Measurements from ENCODE around the gene ZDHHC9. TPM values are rescaled to one million over a fixed set of nuclear protein-coding genes. Genes with fewer than 3 reads are reported as not detected.

Gene ZDHHC9
- total and polyA plus RNA-seq, 5 donors from 2014 or later: 2.4 to 6.2 (median 4.1) TPM

DNA sequence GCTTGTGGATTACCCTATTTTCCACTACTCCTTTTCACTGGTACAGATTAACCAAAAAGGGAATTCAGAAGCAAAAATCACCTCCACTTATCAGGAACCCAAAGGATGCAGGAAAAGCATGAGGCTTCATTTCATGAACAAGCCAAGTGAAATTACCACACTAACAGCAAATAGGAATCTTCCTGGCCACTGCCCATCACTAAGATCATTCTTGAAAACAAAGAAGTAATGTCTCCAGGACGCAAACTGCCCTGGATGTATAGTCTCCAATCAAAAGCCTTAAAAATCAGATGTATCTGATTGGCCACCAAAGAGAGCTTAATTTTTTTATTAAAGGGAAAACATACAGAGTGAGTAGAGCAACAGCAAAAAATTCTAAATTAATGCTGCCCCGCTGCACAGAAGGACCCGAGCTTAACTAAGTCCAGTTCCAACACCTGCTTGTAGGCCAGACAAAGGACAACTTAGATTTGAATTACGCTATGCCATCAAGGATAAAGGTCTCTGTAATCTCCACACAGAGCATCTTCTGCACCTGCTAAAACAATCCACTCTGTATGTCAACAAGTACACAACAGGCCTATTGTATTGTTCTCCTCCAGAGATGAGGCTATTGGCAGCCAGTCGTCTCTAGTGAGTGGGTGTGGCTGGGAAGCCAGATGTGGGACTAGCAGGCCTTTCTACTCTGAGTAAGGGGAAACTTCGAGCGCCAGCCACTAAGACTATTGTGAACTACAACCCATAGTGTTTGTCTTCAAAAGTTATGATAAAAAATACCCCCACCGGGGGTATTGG is 12.4 kb downstream of the ZDHHC9 start:
- no peak for ATAC-seq (ENCODE audit: low read depth in 2 of 2)
- Histone ChIP-seq H3K4me1 (ENCODE audit: control insufficient read depth, insufficient read depth, low read length, poor library complexity, severe bottlenecking) (peaks cover 3% of the 10 kb centered on the region), H3K4me3 (ENCODE audit: low read depth, low read length) (no peak overlapping the region), H3K9me3 (ENCODE audit: control insufficient read depth in 2 of 2, low read length in 2 of 2) (no peaks in the 10 kb centered on the region), H3K27ac (ENCODE audit: insufficient read depth, low read length, poor library complexity, severe bottlenecking) (no peak overlapping the region), H3K36me3 (ENCODE audit: control insufficient read depth, insufficient read depth, low read length) (no peaks in the 10 kb centered on the region), H3K27me3 (ENCODE audit: control insufficient read depth, insufficient read depth, low read length) (no peaks in the 10 kb centered on the region)
- no peak for DNase-seq
- no peak overlapping the region for H3K4me3 Mint-ChIP-seq
- H3K9me3 Mint-ChIP-seq: peaks cover 0 to 2% (median 0%) of the 10 kb centered on the region in 7 donors
- H3K27me3 Mint-ChIP-seq: no peaks in the 10 kb centered on the region
- peaks cover 0 to 3% (median under 1%) of the 10 kb centered on the region in 4 donors for H3K4me1 Mint-ChIP-seq
- H3K36me3 Mint-ChIP-seq: peaks cover 4% of the 10 kb centered on the region
- H3K27ac Mint-ChIP-seq: no peak overlapping the region

DNA sequence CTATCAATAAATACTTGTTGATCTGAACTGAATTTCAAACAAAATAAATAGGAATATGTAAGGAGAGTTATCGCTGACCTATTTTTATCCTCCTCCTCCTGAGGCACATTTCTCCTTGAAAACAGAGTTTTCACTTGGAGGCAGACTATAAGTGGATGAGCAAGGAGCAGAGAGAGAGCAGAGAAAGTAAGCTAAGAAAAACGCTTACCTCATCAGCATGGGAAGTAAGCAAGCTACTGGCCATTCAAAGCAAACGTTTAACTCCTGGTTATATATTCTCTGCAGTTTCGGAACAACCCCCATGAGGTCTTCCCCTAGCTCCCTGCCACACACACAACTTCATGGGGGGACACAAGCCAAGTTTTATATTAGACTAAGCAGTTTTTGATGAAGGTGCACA is 13.2 kb downstream of the ZDHHC9 start:
- H3K27me3 ChIP-seq (ENCODE audit: control insufficient read depth, insufficient read depth, low read length): no peaks in the 10 kb centered on the region
- Mint-ChIP-seq H3K9me3 (peaks cover 0 to 2% (median 0%) of the 10 kb centered on the region in 7 donors), H3K36me3 (peaks cover 4% of the 10 kb centered on the region), H3K27me3 (no peaks in the 10 kb centered on the region), H3K4me3 (no peak overlapping the region), H3K4me1 (peaks cover 0 to 10% (median 7%) of the 10 kb centered on the region in 4 donors), H3K27ac (no peak overlapping the region)
- H3K4me3 ChIP-seq (ENCODE audit: low read depth, low read length): no peak overlapping the region
- DNase-seq: no peak
- H3K36me3 ChIP-seq (ENCODE audit: control insufficient read depth, insufficient read depth, low read length): no peaks in the 10 kb centered on the region
- no peak overlapping the region for H3K27ac ChIP-seq (ENCODE audit: insufficient read depth, low read length, poor library complexity, severe bottlenecking)
- ATAC-seq (ENCODE audit: low read depth in 2 of 2): no peak
- peaks cover 8% of the 10 kb centered on the region for H3K4me1 ChIP-seq (ENCODE audit: control insufficient read depth, insufficient read depth, low read length, poor library complexity, severe bottlenecking)
- no peaks in the 10 kb centered on the region for H3K9me3 ChIP-seq (ENCODE audit: control insufficient read depth in 2 of 2, low read length in 2 of 2)

DNA sequence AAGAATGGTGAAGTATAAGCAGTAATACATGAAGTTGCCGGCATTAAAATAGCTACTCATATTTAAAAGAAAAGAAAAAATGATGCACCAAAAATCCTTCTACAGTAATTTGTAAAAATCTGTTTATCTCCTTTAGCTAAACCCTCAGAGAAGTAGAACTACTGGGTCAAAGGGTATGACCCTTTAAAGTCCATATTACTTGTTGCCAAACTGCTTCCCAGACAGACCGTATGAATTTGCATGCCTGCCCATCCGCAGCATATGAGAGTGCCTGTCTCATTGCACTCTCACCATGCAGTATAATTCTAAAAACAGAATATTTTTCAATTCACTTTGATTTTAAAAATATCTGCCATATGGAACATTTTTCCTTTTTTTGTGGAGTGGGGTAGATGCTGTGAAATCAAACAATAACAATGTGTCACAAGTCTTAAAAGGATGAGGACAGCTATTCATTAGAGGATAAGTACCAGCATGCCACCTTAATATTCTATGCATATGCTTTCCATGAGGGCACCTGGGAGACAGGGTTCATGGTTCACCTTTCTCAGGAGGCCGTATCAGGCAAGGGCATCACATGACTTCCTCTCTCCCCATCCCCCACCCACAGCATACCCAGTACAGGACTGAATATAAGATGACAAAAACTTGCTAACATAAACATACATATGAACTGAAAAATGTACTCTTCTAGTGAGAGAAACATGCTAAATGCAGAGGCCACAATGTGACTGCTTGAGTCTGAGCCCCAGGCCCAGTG is 17.8 kb downstream of the ZDHHC9 start:
- Mint-ChIP-seq H3K9me3 (peaks cover 0 to 2% (median 0%) of the 10 kb centered on the region in 7 donors), H3K4me1 (peaks cover 0 to 21% (median 13%) of the 10 kb centered on the region in 4 donors), H3K36me3 (peaks cover 4% of the 10 kb centered on the region), H3K27ac (peak overlapping the region in 2 of 3 donors; percentile 22 to 27), H3K4me3 (no peak overlapping the region), H3K27me3 (no peaks in the 10 kb centered on the region)
- H3K27me3 ChIP-seq (ENCODE audit: control insufficient read depth, insufficient read depth, low read length): no peaks in the 10 kb centered on the region
- H3K36me3 ChIP-seq (ENCODE audit: control insufficient read depth, insufficient read depth, low read length): no peaks in the 10 kb centered on the region
- no peak overlapping the region for H3K27ac ChIP-seq (ENCODE audit: insufficient read depth, low read length, poor library complexity, severe bottlenecking)
- DNase-seq (peak in 2 of 3 donors; percentile 16 to 60), ATAC-seq (ENCODE audit: low read depth in 2 of 2) (no peak)
- H3K4me1 ChIP-seq (ENCODE audit: control insufficient read depth, insufficient read depth, low read length, poor library complexity, severe bottlenecking): peaks cover 14% of the 10 kb centered on the region
- H3K9me3 ChIP-seq (ENCODE audit: control insufficient read depth in 2 of 2, low read length in 2 of 2): no peaks in the 10 kb centered on the region
- H3K4me3 ChIP-seq (ENCODE audit: low read depth, low read length): no peak overlapping the region

DNA sequence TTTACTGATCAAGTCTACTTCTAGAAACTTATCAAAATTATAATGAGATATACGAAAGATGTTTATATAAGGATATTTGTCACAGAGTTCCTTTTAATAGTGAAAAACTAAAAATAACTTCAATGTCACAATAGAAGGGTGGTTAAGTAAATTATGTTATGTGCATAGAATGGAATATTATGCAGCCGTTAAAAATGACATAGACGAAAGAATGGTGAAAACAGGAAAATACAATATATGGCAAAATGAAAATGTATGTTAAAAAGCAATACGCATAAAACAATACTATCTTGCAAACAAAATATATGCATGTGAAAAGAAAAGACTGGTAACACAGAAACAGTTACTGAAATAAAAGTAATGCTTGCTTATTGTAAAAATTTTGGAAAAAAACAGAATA is 19.1 kb downstream of the ZDHHC9 start:
- DNase-seq: no peak
- Mint-ChIP-seq H3K9me3 (peaks cover 0 to 2% (median 0%) of the 10 kb centered on the region in 7 donors), H3K4me3 (no peak overlapping the region), H3K4me1 (peaks cover 0 to 21% (median 14%) of the 10 kb centered on the region in 4 donors), H3K36me3 (peaks cover 4% of the 10 kb centered on the region), H3K27ac (no peak overlapping the region), H3K27me3 (no peaks in the 10 kb centered on the region)
- Histone ChIP-seq H3K4me3 (ENCODE audit: low read depth, low read length) (no peak overlapping the region), H3K4me1 (ENCODE audit: control insufficient read depth, insufficient read depth, low read length, poor library complexity, severe bottlenecking) (peaks cover 14% of the 10 kb centered on the region), H3K9me3 (ENCODE audit: control insufficient read depth in 2 of 2, low read length in 2 of 2) (no peaks in the 10 kb centered on the region), H3K27ac (ENCODE audit: insufficient read depth, low read length, poor library complexity, severe bottlenecking) (no peak overlapping the region), H3K27me3 (ENCODE audit: control insufficient read depth, insufficient read depth, low read length) (no peaks in the 10 kb centered on the region), H3K36me3 (ENCODE audit: control insufficient read depth, insufficient read depth, low read length) (no peaks in the 10 kb centered on the region)
- ATAC-seq (ENCODE audit: low read depth in 2 of 2): no peak

DNA sequence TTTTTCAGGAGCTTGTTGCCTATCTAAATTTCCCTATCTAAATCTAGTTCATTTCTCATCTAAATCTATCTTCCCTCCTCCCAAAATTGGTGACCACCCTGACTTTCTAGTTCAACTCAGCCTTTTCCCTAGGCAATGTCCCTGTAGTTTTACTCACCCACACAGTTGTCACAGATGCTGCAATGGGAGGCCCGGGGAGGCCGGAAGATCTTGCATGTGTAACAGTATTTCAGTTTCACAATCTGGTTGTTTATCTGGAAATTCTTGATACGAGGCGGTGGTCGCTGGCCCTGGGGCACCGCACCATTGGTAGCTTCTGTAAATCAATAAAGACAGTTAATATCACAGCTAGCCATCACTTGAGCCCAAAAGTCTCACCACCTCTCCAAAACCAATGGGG is 20.2 kb downstream of the ZDHHC9 start:
- Mint-ChIP-seq H3K27ac (peak overlapping the region in 2 of 3 donors; percentile 8 to 87), H3K4me3 (peak overlapping the region in 2 of 4 donors; percentile 60 to 72), H3K36me3 (peaks cover under 1% of the 10 kb centered on the region), H3K27me3 (no peaks in the 10 kb centered on the region), H3K9me3 (peaks cover 0 to 2% (median 0%) of the 10 kb centered on the region in 7 donors), H3K4me1 (peaks cover 0 to 21% (median 14%) of the 10 kb centered on the region in 4 donors)
- Histone ChIP-seq H3K4me1 (ENCODE audit: control insufficient read depth, insufficient read depth, low read length, poor library complexity, severe bottlenecking) (peaks cover 14% of the 10 kb centered on the region), H3K27me3 (ENCODE audit: control insufficient read depth, insufficient read depth, low read length) (no peaks in the 10 kb centered on the region), H3K36me3 (ENCODE audit: control insufficient read depth, insufficient read depth, low read length) (no peaks in the 10 kb centered on the region), H3K27ac (ENCODE audit: insufficient read depth, low read length, poor library complexity, severe bottlenecking) (no peak overlapping the region), H3K4me3 (ENCODE audit: low read depth, low read length) (peak overlapping the region; percentile 32), H3K9me3 (ENCODE audit: control insufficient read depth in 2 of 2, low read length in 2 of 2) (no peaks in the 10 kb centered on the region)
- ATAC-seq (ENCODE audit: low read depth in 2 of 2) (no peak), DNase-seq (peak in 1 of 3 donors; percentile 40)

DNA sequence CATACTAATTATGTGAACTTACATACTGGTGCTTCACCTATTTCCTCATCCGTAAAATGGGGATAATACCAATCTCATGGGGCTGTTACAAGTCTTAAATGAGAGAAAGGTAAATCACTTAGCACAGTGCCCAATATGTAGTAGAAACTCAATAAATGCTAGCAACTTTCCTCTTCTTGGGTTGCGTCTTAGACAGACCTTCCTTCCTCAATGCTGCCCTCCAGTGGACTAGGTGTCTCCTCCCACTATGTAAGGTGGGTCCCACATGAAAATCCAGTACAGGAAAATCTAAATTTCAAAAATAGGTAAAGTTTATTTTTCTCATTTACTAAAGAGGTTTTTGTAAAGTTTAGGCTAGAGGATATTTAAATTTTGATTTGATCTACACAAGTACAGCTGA is 20.6 kb downstream of the ZDHHC9 start:
- peak overlapping the region; percentile 32 for H3K4me3 ChIP-seq (ENCODE audit: low read depth, low read length)
- H3K27ac ChIP-seq (ENCODE audit: insufficient read depth, low read length, poor library complexity, severe bottlenecking): no peak overlapping the region
- Mint-ChIP-seq H3K27ac (no peak overlapping the region), H3K4me3 (peak overlapping the region in 1 of 4 donors; percentile 72), H3K36me3 (no peaks in the 10 kb centered on the region), H3K27me3 (no peaks in the 10 kb centered on the region), H3K4me1 (peaks cover 0 to 21% (median 14%) of the 10 kb centered on the region in 4 donors), H3K9me3 (peaks cover 0 to 2% (median 0%) of the 10 kb centered on the region in 7 donors)
- DNase-seq (peak; percentile 35 to 75 (median 59)), ATAC-seq (ENCODE audit: low read depth in 2 of 2) (peak; percentile 76 to 82)
- no peaks in the 10 kb centered on the region for H3K36me3 ChIP-seq (ENCODE audit: control insufficient read depth, insufficient read depth, low read length)
- no peaks in the 10 kb centered on the region for H3K9me3 ChIP-seq (ENCODE audit: control insufficient read depth in 2 of 2, low read length in 2 of 2)
- H3K4me1 ChIP-seq (ENCODE audit: control insufficient read depth, insufficient read depth, low read length, poor library complexity, severe bottlenecking): peaks cover 14% of the 10 kb centered on the region
- no peaks in the 10 kb centered on the region for H3K27me3 ChIP-seq (ENCODE audit: control insufficient read depth, insufficient read depth, low read length)

DNA sequence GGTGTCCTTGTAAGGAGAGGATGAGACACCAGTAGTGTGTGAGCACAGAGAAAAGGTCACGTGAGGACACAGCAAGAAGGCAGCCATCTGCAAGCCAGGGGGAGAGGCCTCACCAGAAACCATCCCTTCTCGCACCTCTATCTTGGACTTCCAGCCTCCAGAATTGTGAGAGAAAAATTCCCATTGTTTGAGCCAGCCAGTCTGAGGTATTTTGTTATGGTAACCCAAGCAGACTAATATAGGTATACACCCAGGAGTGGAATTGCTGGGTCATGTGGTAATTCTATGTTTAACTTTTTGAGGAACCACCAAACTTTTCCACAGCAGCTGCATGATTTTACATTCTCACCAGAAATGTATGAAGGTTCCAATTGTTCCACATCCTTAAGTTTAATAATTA is 25.6 kb downstream of the ZDHHC9 start:
- no peaks in the 10 kb centered on the region for H3K9me3 ChIP-seq (ENCODE audit: control insufficient read depth in 2 of 2, low read length in 2 of 2)
- Mint-ChIP-seq H3K4me3 (no peak overlapping the region), H3K9me3 (no peaks in the 10 kb centered on the region), H3K27me3 (no peaks in the 10 kb centered on the region), H3K4me1 (peaks cover 0 to 4% (median 4%) of the 10 kb centered on the region in 4 donors), H3K27ac (peak overlapping the region in 1 of 3 donors; percentile 14), H3K36me3 (no peaks in the 10 kb centered on the region)
- H3K4me3 ChIP-seq (ENCODE audit: low read depth, low read length): no peak overlapping the region
- no peaks in the 10 kb centered on the region for H3K4me1 ChIP-seq (ENCODE audit: control insufficient read depth, insufficient read depth, low read length, poor library complexity, severe bottlenecking)
- H3K36me3 ChIP-seq (ENCODE audit: control insufficient read depth, insufficient read depth, low read length): no peaks in the 10 kb centered on the region
- no peak for DNase-seq
- ATAC-seq (ENCODE audit: low read depth in 2 of 2): no peak
- no peak overlapping the region for H3K27ac ChIP-seq (ENCODE audit: insufficient read depth, low read length, poor library complexity, severe bottlenecking)
- H3K27me3 ChIP-seq (ENCODE audit: control insufficient read depth, insufficient read depth, low read length): no peaks in the 10 kb centered on the region
